Astrocyte of the cerebellum (primary cell): ENCODE results near the gene ZNF205.

Experiments
- DNase-seq: peaks from one replicate; pipeline ENCODE4 v3.0.0-alpha.2; 2011; ENCODE audit warnings: low read depth
- H3K4me3 ChIP-seq: 2 replicates; pipeline ENCODE4 v1.5.1; 2011; ENCODE audit warnings: mild to moderate bottlenecking, low read depth, low read length, moderate library complexity
- in situ Hi-C: cut with HindIII; loops from 2 replicates; pipeline ENCODE4 v1.10.0; 2017; ENCODE audit warnings: low sequenced_read_pairs
- TF ChIP-seq, protein P1 (sequence below): IDR thresholded peaks from 2 replicates; pipeline ENCODE4 v1.5.1; 2012; ENCODE audit warnings: low read length, low read depth, moderate library complexity, mild to moderate bottlenecking; ENCODE audit errors: missing control alignments

The ZNF205 gene

DNA sequence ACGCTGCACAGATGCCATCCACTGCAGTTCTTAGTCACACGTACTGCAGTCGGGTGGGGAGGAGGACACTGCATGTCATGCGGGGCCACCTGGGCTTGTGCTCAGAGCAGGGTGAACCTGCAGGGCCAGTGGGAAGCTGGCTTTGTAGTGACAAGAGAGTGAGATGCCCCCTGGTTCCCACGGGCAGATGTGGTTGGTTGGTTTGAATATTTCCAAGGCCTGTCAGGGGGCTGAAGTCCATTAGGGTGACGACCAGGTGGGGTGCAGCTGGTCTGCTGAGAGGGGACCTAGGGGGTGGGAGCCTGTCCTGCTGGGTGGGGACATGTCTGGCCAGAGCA is 36.8 kb downstream of the ZNF205 start:
- in situ Hi-C loops: no loop called here
- DNase-seq: no peak

DNA sequence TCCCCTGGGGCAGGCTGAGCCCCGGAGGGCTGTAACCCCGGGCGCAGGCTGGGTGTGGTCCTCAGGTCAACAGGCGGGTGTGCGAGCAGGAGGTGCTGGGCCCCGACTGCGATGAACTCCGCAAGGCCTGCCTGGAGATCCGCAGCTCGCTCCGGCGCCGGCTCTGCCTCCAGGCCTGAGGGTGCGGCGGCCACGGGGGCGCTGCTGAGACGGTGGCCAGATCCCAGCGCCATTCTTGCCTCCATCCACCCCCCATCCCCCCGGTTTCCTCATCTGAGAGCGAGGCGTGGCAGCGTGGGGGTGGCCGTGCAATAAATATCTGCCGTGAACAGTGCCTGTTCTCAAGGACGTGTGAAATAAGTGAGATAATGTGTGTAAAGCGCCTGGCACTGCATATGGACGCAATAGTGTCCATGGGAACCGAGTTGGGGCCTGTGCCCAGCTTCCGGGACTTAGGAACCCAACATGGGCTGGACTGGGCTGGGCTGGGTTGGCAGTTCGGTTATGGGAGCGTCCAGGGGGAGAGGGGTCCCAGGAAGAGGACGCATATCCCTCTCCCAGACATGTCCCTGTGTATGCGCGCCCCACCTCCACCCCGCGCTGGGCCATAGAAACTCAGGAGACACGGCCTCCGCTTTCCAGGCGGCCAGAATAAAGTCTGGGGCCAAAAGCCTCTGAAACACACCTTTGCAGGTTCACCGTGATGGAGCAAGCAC is 37.4 kb downstream of the ZNF205 start:
- TF ChIP-seq, protein P1, sequence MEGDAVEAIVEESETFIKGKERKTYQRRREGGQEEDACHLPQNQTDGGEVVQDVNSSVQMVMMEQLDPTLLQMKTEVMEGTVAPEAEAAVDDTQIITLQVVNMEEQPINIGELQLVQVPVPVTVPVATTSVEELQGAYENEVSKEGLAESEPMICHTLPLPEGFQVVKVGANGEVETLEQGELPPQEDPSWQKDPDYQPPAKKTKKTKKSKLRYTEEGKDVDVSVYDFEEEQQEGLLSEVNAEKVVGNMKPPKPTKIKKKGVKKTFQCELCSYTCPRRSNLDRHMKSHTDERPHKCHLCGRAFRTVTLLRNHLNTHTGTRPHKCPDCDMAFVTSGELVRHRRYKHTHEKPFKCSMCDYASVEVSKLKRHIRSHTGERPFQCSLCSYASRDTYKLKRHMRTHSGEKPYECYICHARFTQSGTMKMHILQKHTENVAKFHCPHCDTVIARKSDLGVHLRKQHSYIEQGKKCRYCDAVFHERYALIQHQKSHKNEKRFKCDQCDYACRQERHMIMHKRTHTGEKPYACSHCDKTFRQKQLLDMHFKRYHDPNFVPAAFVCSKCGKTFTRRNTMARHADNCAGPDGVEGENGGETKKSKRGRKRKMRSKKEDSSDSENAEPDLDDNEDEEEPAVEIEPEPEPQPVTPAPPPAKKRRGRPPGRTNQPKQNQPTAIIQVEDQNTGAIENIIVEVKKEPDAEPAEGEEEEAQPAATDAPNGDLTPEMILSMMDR: peak; percentile 54
- peak overlapping the region; percentile 67 for H3K4me3 ChIP-seq
- DNase-seq: no peak
- in situ Hi-C loops: loop anchor here (5.0 kb wide), 1 partner anchor 82 kb away; the partner anchor contains the start of gene IL32

More for the DNA sequence above, 36.8 kb downstream of the ZNF205 start:
- H3K4me3 ChIP-seq: peak overlapping the region; percentile 67
- TF ChIP-seq, protein P1: no peak

DNA sequence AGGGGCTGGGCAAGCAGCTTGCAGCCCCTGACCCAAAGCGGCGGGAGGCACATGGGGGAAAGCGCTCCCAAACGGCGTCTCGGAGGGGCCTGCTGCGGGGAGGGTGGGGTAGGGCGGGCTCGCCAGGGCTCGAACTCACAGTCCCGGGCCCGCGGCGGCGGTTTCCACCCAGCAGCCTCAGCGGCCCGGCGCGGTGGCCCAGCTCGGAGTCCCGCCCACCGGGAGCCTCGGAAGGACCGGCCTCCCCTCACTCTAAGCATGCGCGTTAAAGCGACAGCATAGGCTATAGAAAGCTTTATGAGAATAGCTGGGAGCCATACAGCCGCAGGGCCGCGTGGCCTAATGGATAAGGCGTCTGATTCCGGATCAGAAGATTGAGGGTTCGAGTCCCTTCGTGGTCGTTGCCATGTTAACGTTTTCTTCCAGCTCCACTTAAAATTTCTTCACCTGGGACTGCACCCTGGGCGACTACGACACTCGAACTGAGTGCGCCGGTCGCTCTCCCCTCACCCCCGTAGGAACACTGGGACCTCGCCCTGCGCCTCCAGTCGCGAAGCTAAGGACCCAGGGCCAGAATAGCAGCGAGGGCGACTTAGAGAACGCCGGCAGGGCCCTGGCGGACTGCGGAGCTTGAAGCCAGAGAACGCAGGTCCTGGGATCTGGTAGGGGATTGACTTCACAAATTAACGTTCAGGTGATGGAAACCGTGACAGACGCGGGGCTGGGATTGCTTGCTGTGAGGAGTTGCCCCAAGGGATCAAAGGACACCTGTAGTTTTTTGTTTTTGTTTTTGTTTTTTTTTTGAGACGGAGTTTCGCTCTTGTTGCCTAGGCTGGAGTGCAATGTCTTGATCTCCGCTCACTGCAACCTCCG is 38.2 kb downstream of the ZNF205 start:
- DNase-seq: peak; percentile 88
- H3K4me3 ChIP-seq: peak overlapping the region; percentile 67
- TF ChIP-seq, protein P1: no peak
- in situ Hi-C loops: loop anchor here (5.0 kb wide), 1 partner anchor 83 kb away; the partner anchor contains the start of gene IL32

DNA sequence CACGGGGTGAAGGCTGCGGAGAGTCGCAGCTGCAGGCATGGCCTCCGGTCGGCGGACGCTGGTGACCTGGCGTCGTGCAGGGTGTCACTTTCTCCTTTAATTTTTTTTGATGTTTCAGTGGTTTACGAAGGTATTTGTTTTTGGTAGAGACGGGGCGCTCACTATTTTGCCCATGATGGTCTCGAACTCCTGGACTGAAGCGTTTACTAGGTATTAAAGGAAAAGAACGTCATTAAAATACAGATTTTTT is 39.6 kb downstream of the ZNF205 start:
- DNase-seq: no peak
- peak overlapping the region; percentile 47 for H3K4me3 ChIP-seq
- TF ChIP-seq, protein P1: no peak
- in situ Hi-C loops: loop anchor here (5.0 kb wide), 1 partner anchor 85 kb away; the partner anchor contains the start of gene IL32

DNA sequence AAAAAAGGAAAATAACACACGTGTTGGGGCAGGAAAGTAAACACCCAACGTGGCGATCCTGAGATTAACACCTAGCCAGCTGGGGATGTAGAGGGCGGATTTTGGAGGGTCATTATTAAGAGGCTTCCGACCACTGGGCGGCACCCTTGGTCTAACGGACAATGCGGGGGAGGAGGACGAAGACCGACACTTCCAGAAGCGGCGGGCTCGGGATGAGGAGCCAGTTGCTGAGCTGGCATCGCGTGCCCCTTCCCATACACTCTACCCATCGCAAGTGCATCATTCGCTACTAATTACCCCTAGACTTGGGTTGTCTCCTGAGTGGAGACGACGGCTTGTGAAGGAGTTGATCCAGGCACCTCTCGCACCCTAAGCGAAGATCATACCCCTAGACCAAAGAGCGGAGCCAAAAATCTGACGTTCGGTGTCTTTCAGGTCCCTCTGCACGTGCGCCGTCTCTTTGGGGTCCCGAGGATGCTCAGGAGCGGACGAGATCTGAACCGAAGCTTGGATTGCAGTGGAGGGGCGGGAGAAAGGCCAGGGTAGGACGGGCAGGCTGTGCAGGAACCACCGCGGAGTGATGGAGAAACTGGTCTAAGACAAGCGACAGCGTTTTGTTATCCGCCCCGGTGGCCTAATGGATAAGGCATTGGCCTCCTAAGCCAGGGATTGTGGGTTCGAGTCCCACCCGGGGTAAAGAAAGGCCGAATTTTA is 40.0 kb downstream of the ZNF205 start:
- TF ChIP-seq, protein P1: peak; percentile 42
- in situ Hi-C loops: loop anchor here (5.0 kb wide), 1 partner anchor 85 kb away; the partner anchor contains the start of gene IL32
- peak; percentile 71 for DNase-seq
- H3K4me3 ChIP-seq: peak overlapping the region; percentile 47

DNA sequence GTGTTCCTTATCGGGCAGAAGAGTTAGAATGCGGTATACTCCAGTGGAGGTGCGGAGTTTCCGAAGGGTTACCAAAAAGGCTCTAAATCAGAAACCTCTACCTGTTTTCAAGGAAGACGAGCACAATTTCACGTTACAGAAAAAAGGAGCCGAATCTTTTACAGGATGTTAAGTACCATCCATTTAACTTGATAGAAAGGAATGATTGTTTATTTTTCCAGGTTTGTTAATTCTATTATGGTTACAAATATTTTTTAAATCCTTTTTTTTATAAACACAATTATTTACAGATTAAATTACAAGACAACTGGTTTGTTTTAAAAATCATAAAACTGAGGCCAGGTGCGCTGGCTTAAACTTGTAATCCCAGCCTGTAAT is 40.6 kb downstream of the ZNF205 start:
- in situ Hi-C loops: loop anchor here (5.0 kb wide), 1 partner anchor 86 kb away; the partner anchor contains the start of gene IL32
- TF ChIP-seq, protein P1: no peak
- H3K4me3 ChIP-seq: no peak overlapping the region
- no peak for DNase-seq
